Neuronal stem cell (in vitro differentiated cells): ENCODE results near the gene GPR39.

ENCODE experiments used
- DNase-seq: peaks from one replicate; pipeline ENCODE4 v3.0.0-alpha.2; 2013; ENCODE audit warnings: low spot score
- H2AFZ ChIP-seq: one replicate; pipeline ENCODE4 v1.6.1; 2013; ENCODE audit warnings: mild to moderate bottlenecking, low read length, inconsistent platforms
- H2AK5ac ChIP-seq: 2 replicates; pipeline ENCODE4 v1.6.1; 2013; ENCODE audit warnings: low read depth, mild to moderate bottlenecking, inconsistent platforms, low read length, moderate library complexity, mixed read lengths
- H2BK120ac ChIP-seq: 2 replicates; pipeline ENCODE4 v1.6.1; 2013; ENCODE audit warnings: low read depth, mild to moderate bottlenecking, inconsistent platforms, low read length, moderate library complexity, mixed read lengths
- H2BK12ac ChIP-seq: one replicate; pipeline ENCODE4 v1.6.1; 2013; ENCODE audit warnings: low read length, inconsistent platforms
- H2BK15ac ChIP-seq: 2 replicates; pipeline ENCODE4 v1.6.1; 2013; ENCODE audit warnings: mild to moderate bottlenecking, low read length, inconsistent platforms, mixed read lengths
- H2BK5ac ChIP-seq: one replicate; pipeline ENCODE4 v1.6.1; 2013; ENCODE audit warnings: inconsistent platforms, mild to moderate bottlenecking, low read length, moderate library complexity
- H3K14ac ChIP-seq: one replicate; pipeline ENCODE4 v1.6.1; 2013; ENCODE audit warnings: low read length, inconsistent platforms
- H3K18ac ChIP-seq: 2 replicates; pipeline ENCODE4 v1.6.1; 2013; ENCODE audit warnings: low read length, inconsistent platforms
- H3K23ac ChIP-seq: 2 replicates; pipeline ENCODE4 v1.6.1; 2013; ENCODE audit warnings: low read depth, mild to moderate bottlenecking, mixed read lengths, low read length, inconsistent platforms; ENCODE audit not compliant: poor library complexity
- H3K27ac ChIP-seq: replicated peaks from 3 replicates; pipeline ENCODE4 v1.5.1; 2013; ENCODE audit warnings: low read length, inconsistent platforms
- H3K27me3 ChIP-seq, 3 experiments: 2 replicates each; pipeline ENCODE4 v1.6.1; 2013; ENCODE audit warnings: low read length in 3 of 3, mild to moderate bottlenecking in 2 of 3, inconsistent platforms in 1 of 3, low read depth in 1 of 3, mixed read lengths in 1 of 3, moderate library complexity in 1 of 3; ENCODE audit not compliant: control insufficient read depth in 3 of 3, insufficient read depth in 3 of 3
- H3K36me3 ChIP-seq, 2 donors: replicated peaks in 1 of 2; 2 replicates each; pipeline ENCODE4 v1.6.1; 2013; ENCODE audit warnings: low read length in 2 of 2; ENCODE audit not compliant: control insufficient read depth in 2 of 2, insufficient read depth in 2 of 2
- H3K4ac ChIP-seq: 2 replicates; pipeline ENCODE4 v1.6.1; 2013; ENCODE audit warnings: inconsistent platforms, mild to moderate bottlenecking, low read length, moderate library complexity
- H3K4me1 ChIP-seq, 2 donors: 1 replicate in 1 of 2; 2 replicates in 1 of 2; pipeline ENCODE4 v1.6.1; 2013; ENCODE audit warnings: low read length in 2 of 2, low read depth in 1 of 2; ENCODE audit not compliant: control insufficient read depth in 2 of 2, insufficient read depth in 1 of 2
- H3K4me2 ChIP-seq: one replicate; pipeline ENCODE4 v1.6.1; 2013; ENCODE audit warnings: mild to moderate bottlenecking, low read length, inconsistent platforms; ENCODE audit not compliant: insufficient read depth, poor library complexity, severe bottlenecking
- H3K4me3 ChIP-seq, 2 donors: 2 replicates each; pipeline ENCODE4 v1.5.1; 2013; ENCODE audit warnings: low read length in 2 of 2, mild to moderate bottlenecking in 2 of 2, inconsistent platforms in 1 of 2, moderate library complexity in 1 of 2
- H3K79me1 ChIP-seq: one replicate; pipeline ENCODE4 v1.6.1; 2013; ENCODE audit warnings: low read depth, mild to moderate bottlenecking, inconsistent platforms, low read length, moderate library complexity
- H3K9ac ChIP-seq: one replicate; pipeline ENCODE4 v1.6.1; 2013; ENCODE audit warnings: mild to moderate bottlenecking, low read depth, low read length, inconsistent platforms; ENCODE audit not compliant: poor library complexity
- H3K9me3 ChIP-seq, 2 donors: replicated peaks in 1 of 2; 2 replicates each; pipeline versions ENCODE3 to v1.6.1; 2013; ENCODE audit warnings: low read length in 2 of 2, mild to moderate bottlenecking in 2 of 2, inconsistent platforms in 1 of 2, low read depth in 1 of 2, mixed read lengths in 1 of 2, moderate library complexity in 1 of 2; ENCODE audit not compliant: control insufficient read depth in 2 of 2, insufficient read depth in 1 of 2
- H4K8ac ChIP-seq: one replicate; pipeline ENCODE4 v1.6.1; 2013; ENCODE audit warnings: low read depth, mild to moderate bottlenecking, inconsistent platforms, low read length, moderate library complexity
- H4K91ac ChIP-seq: one replicate; pipeline ENCODE4 v1.6.1; 2013; ENCODE audit warnings: low read length, low read depth, mild to moderate bottlenecking, inconsistent platforms; ENCODE audit not compliant: poor library complexity
- WGBS, 2 donors: extraction: QIAGEN DNeasy Blood & Tissue Kit; methylation state at CpG; one replicate each; pipeline ENCODE4 v1.1.7; 2013; ENCODE audit warnings: missing lambda C conversion rate in 2 of 2, mixed read lengths in 1 of 2; ENCODE audit not compliant: insufficient read length in 2 of 2, insufficient replicate concordance in 1 of 2; ENCODE audit errors: extremely low coverage in 2 of 2; 5-methylcytosine and 5-hydroxymethylcytosine counted together

The GPR39 gene

DNA sequence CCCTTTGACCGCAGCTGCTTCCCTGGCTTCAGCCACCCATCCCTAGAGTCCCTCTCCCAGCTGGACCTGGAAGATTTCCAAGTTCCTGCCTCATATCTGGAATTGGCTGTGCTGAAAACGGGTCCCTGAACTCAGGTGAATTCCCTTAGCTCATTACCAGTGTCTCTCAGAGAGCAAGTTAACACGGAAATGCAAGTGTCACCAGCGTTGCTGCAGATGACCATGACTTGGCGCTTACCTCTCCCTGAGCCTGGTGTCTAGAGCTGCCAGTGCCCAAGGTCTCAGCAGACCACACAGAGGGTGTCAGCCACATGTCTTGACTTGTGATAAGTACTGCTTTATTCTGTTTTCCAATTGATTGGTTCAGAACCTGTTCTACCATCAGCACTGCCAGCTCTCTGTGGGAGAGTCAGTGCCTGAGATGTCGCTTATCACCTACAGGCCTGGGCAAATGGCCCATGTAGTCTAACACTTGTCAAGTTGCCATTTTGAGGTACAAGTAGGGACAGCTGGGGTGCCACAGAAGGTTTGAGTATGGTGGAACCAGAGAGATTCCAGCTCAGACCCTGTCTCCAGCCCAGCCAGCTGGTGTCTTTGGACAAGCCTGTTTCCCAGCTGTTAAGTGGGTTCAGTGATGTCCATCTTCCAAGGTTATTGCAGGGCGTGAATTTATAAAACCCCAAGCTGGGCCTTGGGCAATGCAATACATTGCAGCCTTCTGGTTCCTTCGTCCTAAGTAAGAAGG lies 204.7 kb downstream of the GPR39 start:
- peaks cover 0 to 6% of the 10 kb centered on the region in 2 donors for H3K4me1 ChIP-seq

DNA sequence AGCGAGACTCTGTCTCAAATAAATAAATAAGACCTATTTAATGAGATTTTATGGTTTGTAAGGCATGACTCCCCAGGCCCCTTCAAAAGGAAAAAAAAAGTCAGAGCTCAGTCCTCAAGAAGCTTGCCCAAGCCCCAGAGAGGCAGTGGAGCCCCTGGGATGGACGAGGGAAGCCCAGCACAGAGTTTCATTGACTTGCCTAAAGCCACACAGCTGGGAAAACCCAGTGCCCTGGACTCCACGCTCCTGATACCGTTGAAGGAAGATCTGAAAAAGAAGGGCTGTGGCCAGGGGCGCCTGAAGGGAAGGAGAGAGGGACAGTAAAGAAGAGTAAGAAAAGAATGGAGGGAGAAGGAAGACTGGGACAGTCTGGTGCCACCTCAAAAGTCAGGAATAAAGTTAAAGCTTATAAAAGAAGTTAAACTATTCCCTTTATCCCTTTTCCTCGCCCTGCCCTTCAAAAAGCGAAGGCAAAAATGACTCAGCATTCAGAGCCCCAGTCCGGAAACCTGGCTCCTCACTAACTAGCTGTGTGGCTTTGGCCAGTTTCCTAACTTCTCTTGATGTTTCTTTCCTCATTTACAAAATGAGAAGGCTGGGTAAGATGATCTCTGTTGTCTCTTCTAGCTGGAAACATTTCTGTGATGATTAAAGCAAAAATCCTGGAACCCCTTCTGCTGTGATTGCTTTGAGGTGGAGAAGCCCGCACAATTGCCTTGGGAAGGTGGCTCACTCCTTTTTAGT lies 206.7 kb downstream of the GPR39 start:
- H3K9ac ChIP-seq = no peak overlapping the region
- H4K8ac ChIP-seq = no peak overlapping the region
- H3K4ac ChIP-seq = no peak overlapping the region
- H2BK5ac ChIP-seq = no peak overlapping the region
- H3K18ac ChIP-seq = no peak overlapping the region
- no peak overlapping the region for H2AK5ac ChIP-seq
- no peak overlapping the region for H4K91ac ChIP-seq
- H2BK15ac ChIP-seq = no peak overlapping the region
- H2AFZ ChIP-seq = no peak overlapping the region
- H3K23ac ChIP-seq = no peak overlapping the region
- no peaks in the 10 kb centered on the region for H3K27me3 ChIP-seq
- no peak overlapping the region for H2BK120ac ChIP-seq
- peaks cover 0 to 12% of the 10 kb centered on the region in 2 donors for H3K9me3 ChIP-seq
- no CpG with 5 or more reads among the region's 9 CpGs for WGBS, 2 donors
- H3K4me1 ChIP-seq = peaks cover 0 to 3% of the 10 kb centered on the region in 2 donors
- no peak overlapping the region for H3K14ac ChIP-seq
- no peak overlapping the region for H3K4me3 ChIP-seq
- no peaks in the 10 kb centered on the region for H3K79me1 ChIP-seq
- H3K27ac ChIP-seq = no peak overlapping the region
- DNase-seq = no peak
- H3K36me3 ChIP-seq = no peaks in the 10 kb centered on the region
- H2BK12ac ChIP-seq = no peak overlapping the region
- no peak overlapping the region for H3K4me2 ChIP-seq

More for the DNA sequence above, 204.7 kb downstream of the GPR39 start:
- peaks cover 0 to 12% of the 10 kb centered on the region in 2 donors for H3K9me3 ChIP-seq
- H2BK5ac ChIP-seq = no peak overlapping the region
- H3K79me1 ChIP-seq = no peaks in the 10 kb centered on the region
- H3K9ac ChIP-seq = no peak overlapping the region
- no peak overlapping the region for H2AFZ ChIP-seq
- no peak overlapping the region for H3K27ac ChIP-seq
- DNase-seq = no peak
- H3K14ac ChIP-seq = no peak overlapping the region
- H3K23ac ChIP-seq = no peak overlapping the region
- H3K4me3 ChIP-seq = no peak overlapping the region
- no peaks in the 10 kb centered on the region for H3K36me3 ChIP-seq
- H2BK12ac ChIP-seq = no peak overlapping the region
- WGBS, 2 donors = no CpG with 5 or more reads among the region's 8 CpGs
- H4K8ac ChIP-seq = no peak overlapping the region
- no peaks in the 10 kb centered on the region for H3K27me3 ChIP-seq
- no peak overlapping the region for H3K4me2 ChIP-seq
- H2BK15ac ChIP-seq = no peak overlapping the region
- no peak overlapping the region for H4K91ac ChIP-seq
- H3K4ac ChIP-seq = no peak overlapping the region
- no peak overlapping the region for H2BK120ac ChIP-seq
- H2AK5ac ChIP-seq = no peak overlapping the region
- H3K18ac ChIP-seq = peak overlapping the region; percentile 70

DNA sequence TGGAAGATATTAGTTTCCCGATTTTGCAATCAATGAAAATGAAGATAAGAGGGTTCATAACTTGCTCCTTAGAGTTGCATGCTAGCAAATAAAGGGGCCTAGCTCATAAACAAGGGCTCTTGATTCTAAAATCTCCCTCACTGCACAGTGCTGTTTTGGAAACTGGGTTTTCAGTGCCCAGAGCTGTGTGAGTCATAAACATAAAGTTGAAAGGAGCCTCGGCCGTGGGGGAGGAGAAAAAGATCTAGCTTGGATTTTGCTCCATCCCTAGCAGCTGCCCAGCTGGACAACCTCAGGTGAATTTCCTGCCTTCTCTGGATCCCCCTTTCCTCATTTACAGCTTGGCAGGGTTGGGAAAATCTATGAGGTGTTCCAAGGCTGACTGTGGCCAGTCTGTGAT lies 210.9 kb downstream of the GPR39 start:
- Histone ChIP-seq H3K4me3 (no peak overlapping the region), H3K27me3 (no peaks in the 10 kb centered on the region), H3K4me1 (peaks cover 6 to 11% of the 10 kb centered on the region in 2 donors), H3K18ac (no peak overlapping the region), H2BK120ac (no peak overlapping the region), H2BK15ac (no peak overlapping the region), H3K23ac (no peak overlapping the region), H3K9me3 (peaks cover 0 to 12% of the 10 kb centered on the region in 2 donors), H4K91ac (no peak overlapping the region), H3K36me3 (no peaks in the 10 kb centered on the region), H3K4ac (no peak overlapping the region), H3K4me2 (no peak overlapping the region), H3K79me1 (no peaks in the 10 kb centered on the region), H3K9ac (no peak overlapping the region), H3K27ac (no peak overlapping the region), H2BK5ac (no peak overlapping the region), H2AK5ac (no peak overlapping the region), H2BK12ac (no peak overlapping the region), H4K8ac (no peak overlapping the region), H2AFZ (no peak overlapping the region), H3K14ac (no peak overlapping the region)
- WGBS, 2 donors = no CpG with 5 or more reads among the region's 3 CpGs
- DNase-seq = no peak

DNA sequence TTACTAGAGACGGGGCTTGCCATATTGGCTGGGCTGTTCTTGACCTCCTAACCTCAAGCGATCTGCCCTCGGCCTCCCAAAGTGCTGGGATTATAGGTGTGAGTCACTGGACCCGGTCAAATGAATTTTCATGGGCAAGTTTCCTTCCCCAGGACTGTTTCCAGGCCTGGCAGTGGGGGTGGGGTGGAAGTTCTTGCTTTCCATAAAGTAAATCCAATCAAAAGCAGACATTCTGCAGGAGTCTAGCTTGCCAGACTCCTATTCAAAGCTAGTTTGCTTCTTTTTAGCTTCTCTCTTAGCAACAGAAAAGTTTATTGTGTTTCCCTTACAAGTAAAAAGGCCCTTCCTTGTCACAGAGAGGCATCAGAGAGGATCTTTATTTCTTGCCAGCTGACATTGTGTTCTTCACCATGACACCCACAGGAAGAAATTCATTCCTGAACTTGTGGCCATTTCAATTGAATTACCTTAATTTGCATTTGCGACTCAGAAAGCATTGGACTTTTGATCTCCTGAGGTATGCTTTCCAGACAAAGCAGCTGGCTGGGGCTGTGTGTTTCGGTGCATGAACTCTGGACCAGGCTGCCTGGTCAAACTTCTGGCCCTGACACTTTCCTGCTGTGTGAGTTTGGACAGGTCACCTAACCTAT lies 215.5 kb downstream of the GPR39 start:
- H3K14ac ChIP-seq = no peak overlapping the region
- no peak overlapping the region for H3K27ac ChIP-seq
- no peak overlapping the region for H2AK5ac ChIP-seq
- no peaks in the 10 kb centered on the region for H3K79me1 ChIP-seq
- H2BK120ac ChIP-seq = no peak overlapping the region
- H2AFZ ChIP-seq = no peak overlapping the region
- H2BK5ac ChIP-seq = no peak overlapping the region
- no peak overlapping the region for H3K4me2 ChIP-seq
- H4K8ac ChIP-seq = no peak overlapping the region
- DNase-seq = no peak
- no peaks in the 10 kb centered on the region for H3K27me3 ChIP-seq
- peaks cover 6 to 22% of the 10 kb centered on the region in 2 donors for H3K4me1 ChIP-seq
- H4K91ac ChIP-seq = no peak overlapping the region
- H3K36me3 ChIP-seq = no peaks in the 10 kb centered on the region
- H3K9ac ChIP-seq = no peak overlapping the region
- peaks cover 0 to 11% of the 10 kb centered on the region in 2 donors for H3K9me3 ChIP-seq
- H3K4ac ChIP-seq = no peak overlapping the region
- no peak overlapping the region for H3K23ac ChIP-seq
- no peak overlapping the region for H2BK12ac ChIP-seq
- no peak overlapping the region for H3K4me3 ChIP-seq
- H2BK15ac ChIP-seq = no peak overlapping the region
- no CpG with 5 or more reads among the region's 6 CpGs for WGBS, 2 donors
- H3K18ac ChIP-seq = no peak overlapping the region
